HEK293 (cell line): ENCODE results near the gene TRIM46.

Experiments used
- INSM2 ChIP-seq: fragments of 450-650 bp; formaldehyde crosslinking; IDR thresholded peaks from 2 replicates; pipeline ENCODE4 v1.5.1; 2016; ENCODE audit warnings: missing biosample characterization, missing genetic modification characterization
- KLF1 ChIP-seq: fragments of 450-650 bp; formaldehyde crosslinking; IDR thresholded peaks from 2 replicates; pipeline ENCODE4 v1.5.1; 2016; ENCODE audit warnings: missing biosample characterization, missing genetic modification characterization
- OVOL3 ChIP-seq: fragments of 450-650 bp; formaldehyde crosslinking; IDR thresholded peaks from 2 replicates; pipeline ENCODE4 v1.5.1; 2016; ENCODE audit warnings: missing biosample characterization, missing genetic modification characterization
- TCF7L2 ChIP-seq: IDR thresholded peaks from 2 replicates; pipeline ENCODE4 v1.6.1; 2011; ENCODE audit warnings: low read depth, mild to moderate bottlenecking, inconsistent platforms, low read length, moderate library complexity, borderline replicate concordance
- TSHZ1 ChIP-seq: fragments of 450-650 bp; formaldehyde crosslinking; IDR thresholded peaks from 2 replicates; pipeline ENCODE4 v1.5.1; 2016; ENCODE audit warnings: missing biosample characterization, missing genetic modification characterization, borderline replicate concordance
- YY2 ChIP-seq: fragments of 450-650 bp; formaldehyde crosslinking; IDR thresholded peaks from 2 replicates; pipeline ENCODE4 v1.5.1; 2016; ENCODE audit warnings: missing biosample characterization, missing genetic modification characterization
- ZBTB21 ChIP-seq: fragments of 450-650 bp; formaldehyde crosslinking; IDR thresholded peaks from 2 replicates; pipeline ENCODE4 v1.5.1; 2017; ENCODE audit warnings: missing biosample characterization, missing genetic modification characterization
- ZBTB26 ChIP-seq: fragments of 450-650 bp; formaldehyde crosslinking; optimal IDR thresholded peaks from 2 replicates; pipeline ENCODE3; 2016; ENCODE audit warnings: missing biosample characterization, mild to moderate bottlenecking, missing genetic modification characterization
- ZBTB8A ChIP-seq: fragments of 450-650 bp; formaldehyde crosslinking; IDR thresholded peaks from 2 replicates; pipeline ENCODE4 v1.5.1; 2016; ENCODE audit warnings: missing biosample characterization, missing genetic modification characterization
- ZFP41 ChIP-seq: fragments of 450-650 bp; formaldehyde crosslinking; IDR thresholded peaks from 2 replicates; pipeline ENCODE4 v1.5.1; 2016; ENCODE audit warnings: missing biosample characterization, missing genetic modification characterization, borderline replicate concordance
- ZIC2 ChIP-seq: fragments of 450-650 bp; formaldehyde crosslinking; IDR thresholded peaks from 2 replicates; pipeline ENCODE4 v1.5.1; 2016; ENCODE audit warnings: missing biosample characterization, missing genetic modification characterization
- ZNF132 ChIP-seq: fragments of 450-650 bp; formaldehyde crosslinking; IDR thresholded peaks from 2 replicates; pipeline ENCODE4 v1.5.1; 2017; ENCODE audit warnings: missing biosample characterization, missing genetic modification characterization, borderline replicate concordance
- ZNF140 ChIP-seq: fragments of 450-650 bp; formaldehyde crosslinking; IDR thresholded peaks from 2 replicates; pipeline ENCODE4 v1.5.1; 2016; ENCODE audit warnings: missing biosample characterization, missing genetic modification characterization
- ZNF169 ChIP-seq: fragments of 450-650 bp; formaldehyde crosslinking; IDR thresholded peaks from 2 replicates; pipeline ENCODE4 v1.5.1; 2016; ENCODE audit warnings: missing biosample characterization, missing genetic modification characterization
- ZNF23 ChIP-seq: fragments of 450-650 bp; formaldehyde crosslinking; IDR thresholded peaks from 2 replicates; pipeline ENCODE4 v1.5.1; 2016; ENCODE audit warnings: missing biosample characterization, missing genetic modification characterization, borderline replicate concordance
- ZNF239 ChIP-seq: fragments of 450-650 bp; formaldehyde crosslinking; IDR thresholded peaks from 2 replicates; pipeline ENCODE4 v1.5.1; 2016; ENCODE audit warnings: missing biosample characterization, missing genetic modification characterization
- ZNF26 ChIP-seq: fragments of 450-650 bp; formaldehyde crosslinking; IDR thresholded peaks from 2 replicates; pipeline ENCODE4 v1.5.1; 2016; ENCODE audit warnings: missing biosample characterization, missing genetic modification characterization
- ZNF280C ChIP-seq: fragments of 450-650 bp; formaldehyde crosslinking; IDR thresholded peaks from 2 replicates; pipeline ENCODE4 v1.5.1; 2016; ENCODE audit warnings: missing biosample characterization, missing genetic modification characterization
- ZNF362 ChIP-seq: fragments of 450-650 bp; formaldehyde crosslinking; IDR thresholded peaks from 2 replicates; pipeline ENCODE4 v1.5.1; 2016; ENCODE audit warnings: missing biosample characterization, missing genetic modification characterization
- ZNF366 ChIP-seq: fragments of 450-650 bp; formaldehyde crosslinking; conservative IDR thresholded peaks from 2 replicates; pipeline ENCODE4 v1.5.1; 2016; ENCODE audit warnings: missing biosample characterization, missing genetic modification characterization
- ZNF416 ChIP-seq: fragments of 450-650 bp; formaldehyde crosslinking; IDR thresholded peaks from 2 replicates; pipeline ENCODE4 v1.5.1; 2016; ENCODE audit warnings: missing biosample characterization, missing genetic modification characterization
- ZNF473 ChIP-seq: fragments of 450-650 bp; formaldehyde crosslinking; IDR thresholded peaks from 2 replicates; pipeline ENCODE4 v1.5.1; 2017; ENCODE audit warnings: missing biosample characterization, missing genetic modification characterization
- ZNF530 ChIP-seq: fragments of 450-650 bp; formaldehyde crosslinking; IDR thresholded peaks from 2 replicates; pipeline ENCODE4 v1.5.1; 2016; ENCODE audit warnings: low read depth, missing biosample characterization, missing genetic modification characterization
- ZNF555 ChIP-seq: fragments of 450-650 bp; formaldehyde crosslinking; conservative IDR thresholded peaks from 2 replicates; pipeline ENCODE4 v1.5.1; 2017; ENCODE audit warnings: missing biosample characterization, mild to moderate bottlenecking, missing genetic modification characterization, inconsistent platforms
- ZNF560 ChIP-seq: fragments of 450-650 bp; formaldehyde crosslinking; IDR thresholded peaks from 2 replicates; pipeline ENCODE4 v1.5.1; 2017; ENCODE audit warnings: missing biosample characterization, missing genetic modification characterization, borderline replicate concordance
- ZNF664 ChIP-seq: fragments of 450-650 bp; formaldehyde crosslinking; IDR thresholded peaks from 2 replicates; pipeline ENCODE4 v1.5.1; 2016; ENCODE audit warnings: missing biosample characterization, missing genetic modification characterization
- ZNF707 ChIP-seq: fragments of 450-650 bp; formaldehyde crosslinking; IDR thresholded peaks from 2 replicates; pipeline ENCODE4 v1.5.1; 2016; ENCODE audit warnings: missing biosample characterization, missing genetic modification characterization
- ZNF768 ChIP-seq: fragments of 450-650 bp; formaldehyde crosslinking; IDR thresholded peaks from 2 replicates; pipeline ENCODE4 v1.5.1; 2018; ENCODE audit warnings: missing biosample characterization, mild to moderate bottlenecking, missing genetic modification characterization
- ZSCAN23 ChIP-seq: fragments of 450-650 bp; formaldehyde crosslinking; IDR thresholded peaks from 2 replicates; pipeline ENCODE4 v1.5.1; 2016; ENCODE audit warnings: missing biosample characterization, missing genetic modification characterization
- ZSCAN30 ChIP-seq: fragments of 450-650 bp; IDR thresholded peaks from 2 replicates; pipeline ENCODE4 v1.5.1; 2018; ENCODE audit warnings: missing biosample characterization, mild to moderate bottlenecking, missing genetic modification characterization, moderate library complexity

TRIM46 gene

GRCh38 chr1:155126556-155127104, 47.0 kb upstream of the TRIM46 start (continued):
- TF ChIP-seq ZNF132 (tag by site-specific recombination) (no peak), ZNF140 (tag by site-specific recombination) (no peak), ZNF768 (no peak; the same call in 1 of the 2 replicates), ZNF555 (tag by site-specific recombination) (no peak), ZNF239 (tag by site-specific recombination) (no peak), ZNF366 (tag by site-specific recombination) (no peak), ZNF530 (tag by site-specific recombination) (no peak), OVOL3 (tag by site-specific recombination) (no peak), ZNF362 (tag by site-specific recombination) (no peak), ZNF169 (tag by site-specific recombination) (no peak), ZNF664 (tag by site-specific recombination) (no peak), ZIC2 (peak; percentile 98), ZNF280C (tag by site-specific recombination) (no peak), TCF7L2 (no peak), ZNF23 (no peak), ZBTB21 (tag by site-specific recombination) (no peak), ZBTB26 (tag by site-specific recombination) (no peak), ZBTB8A (peak; percentile 93), ZFP41 (tag by site-specific recombination) (no peak), ZNF416 (tag by site-specific recombination) (no peak), ZNF26 (no peak), ZSCAN30 (no peak), INSM2 (tag by site-specific recombination) (no peak), ZSCAN23 (tag by site-specific recombination) (0 out of 2 replicates have a peak, but pooled peaks have one; percentile 35), ZNF560 (tag by site-specific recombination) (no peak), TSHZ1 (tag by site-specific recombination) (no peak), ZNF707 (tag by site-specific recombination) (no peak), KLF1 (peak; percentile 87), YY2 (no peak), ZNF473 (tag by site-specific recombination) (no peak)
